Duodenal mucosa (tissue), 2 donors: Measurements from ENCODE around the gene ANAPC7.
"Not testable (repeated sequence)": the region's sequence is repeated elsewhere in the genome, so short reads cannot be mapped to it uniquely, and the experiment has no call there.

Experiments used
- H3K27ac ChIP-seq: one replicate; pipeline ENCODE4 v1.7.0; 2013; ENCODE audit warnings: low read depth, low read length
- H3K27me3 ChIP-seq, 2 donors: one replicate each; pipeline ENCODE4 v1.7.0; 2013; ENCODE audit warnings: low read length in 2 of 2, control low read depth in 1 of 2; ENCODE audit not compliant: insufficient read depth in 2 of 2, control insufficient read depth in 1 of 2
- H3K36me3 ChIP-seq, 2 donors: one replicate each; pipeline ENCODE4 v1.7.0; 2013; ENCODE audit warnings: low read length in 2 of 2, control low read depth in 1 of 2; ENCODE audit not compliant: insufficient read depth in 2 of 2, control insufficient read depth in 1 of 2
- H3K4me1 ChIP-seq, 2 donors: one replicate each; pipeline ENCODE4 v1.7.0; 2013; ENCODE audit warnings: low read length in 2 of 2, control low read depth in 1 of 2; ENCODE audit not compliant: insufficient read depth in 2 of 2, control insufficient read depth in 1 of 2
- H3K4me3 ChIP-seq, 2 donors: one replicate each; pipeline ENCODE4 v1.7.0; 2013; ENCODE audit warnings: low read length in 2 of 2, low read depth in 1 of 2
- H3K9ac ChIP-seq, 2 donors: one replicate each; pipeline ENCODE4 v1.7.0; 2013; ENCODE audit warnings: low read length in 2 of 2, low read depth in 1 of 2
- H3K9me3 ChIP-seq, 2 donors: one replicate each; pipeline ENCODE4 v1.7.0; 2013; ENCODE audit warnings: low read length in 2 of 2, control low read depth in 1 of 2; ENCODE audit not compliant: control insufficient read depth in 1 of 2

The ANAPC7 gene

DNA sequence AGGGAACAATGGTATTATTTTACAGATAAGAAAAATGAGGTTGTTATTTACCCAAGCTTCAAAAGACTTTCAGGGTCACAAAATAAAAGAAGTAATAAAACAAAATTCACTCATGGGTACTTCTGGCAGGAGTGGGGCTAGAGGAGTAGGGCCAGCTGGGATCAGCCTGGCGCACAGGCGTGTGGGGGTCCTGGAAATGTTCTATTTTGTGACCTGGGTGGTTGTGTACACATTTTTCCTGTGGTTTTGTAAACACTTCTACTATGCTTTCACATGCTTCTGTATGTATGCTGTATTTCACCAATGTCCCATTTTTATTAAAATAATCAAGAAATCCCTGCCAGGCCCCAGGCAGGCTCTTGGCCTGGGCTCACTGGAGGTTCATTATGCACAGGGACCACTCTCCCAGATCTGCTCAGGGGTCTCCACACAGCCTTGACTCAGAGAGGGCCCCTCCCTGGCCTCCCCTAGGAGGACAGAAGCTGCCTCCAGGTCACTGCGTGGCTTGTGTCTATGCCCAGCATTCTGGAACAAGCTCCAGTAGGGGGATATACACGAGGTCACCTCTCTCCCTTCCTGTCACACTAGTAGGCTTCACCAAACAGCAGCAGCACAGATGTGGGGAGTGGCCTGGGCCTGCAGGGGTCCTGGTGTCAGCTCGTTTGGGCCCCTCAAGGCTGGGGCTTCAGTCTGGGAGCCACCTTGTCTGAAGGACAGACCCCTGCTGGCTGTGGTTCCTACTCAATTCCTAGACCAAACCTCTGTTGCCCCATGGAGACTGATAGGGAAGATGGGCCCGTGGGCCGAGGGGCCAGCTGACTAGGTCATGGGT, 37.8 kb downstream of the ANAPC7 start:
- no peak overlapping the region for H3K27ac ChIP-seq

DNA sequence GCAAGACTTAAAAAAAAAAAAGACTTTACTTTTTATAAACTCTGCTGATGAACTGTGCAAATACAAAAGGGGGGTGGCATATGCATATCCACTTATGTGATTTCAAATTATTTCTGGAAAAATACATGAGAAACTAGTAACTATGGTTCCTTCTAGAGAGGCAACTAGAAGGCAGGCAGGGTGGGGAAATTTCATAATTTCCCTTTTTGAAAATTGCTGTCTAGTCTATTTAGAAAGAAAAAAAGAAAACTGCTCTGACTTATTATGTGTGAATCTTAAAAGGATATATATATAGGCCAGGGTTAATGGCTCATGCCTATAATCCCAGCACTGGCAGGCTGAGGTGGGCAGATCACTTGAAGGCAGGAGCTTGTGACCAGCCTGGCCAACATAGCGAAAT, 42.3 kb downstream of the ANAPC7 start:
- Histone ChIP-seq H3K27me3 (no peaks in the 10 kb centered on the region), H3K36me3 (no peaks in the 10 kb centered on the region), H3K9me3 (no peaks in the 10 kb centered on the region), H3K9ac (no peak overlapping the region), H3K4me3 (no peak overlapping the region), H3K27ac (no peak overlapping the region), H3K4me1 (no peaks in the 10 kb centered on the region)

More for the DNA sequence above, 37.8 kb downstream of the ANAPC7 start:
- Histone ChIP-seq H3K4me1 (peaks cover 0 to 3% of the 10 kb centered on the region in 2 donors), H3K9me3 (no peaks in the 10 kb centered on the region), H3K27me3 (no peaks in the 10 kb centered on the region), H3K9ac (no peak overlapping the region), H3K4me3 (no peak overlapping the region), H3K36me3 (peaks cover 0 to 8% of the 10 kb centered on the region in 2 donors)

DNA sequence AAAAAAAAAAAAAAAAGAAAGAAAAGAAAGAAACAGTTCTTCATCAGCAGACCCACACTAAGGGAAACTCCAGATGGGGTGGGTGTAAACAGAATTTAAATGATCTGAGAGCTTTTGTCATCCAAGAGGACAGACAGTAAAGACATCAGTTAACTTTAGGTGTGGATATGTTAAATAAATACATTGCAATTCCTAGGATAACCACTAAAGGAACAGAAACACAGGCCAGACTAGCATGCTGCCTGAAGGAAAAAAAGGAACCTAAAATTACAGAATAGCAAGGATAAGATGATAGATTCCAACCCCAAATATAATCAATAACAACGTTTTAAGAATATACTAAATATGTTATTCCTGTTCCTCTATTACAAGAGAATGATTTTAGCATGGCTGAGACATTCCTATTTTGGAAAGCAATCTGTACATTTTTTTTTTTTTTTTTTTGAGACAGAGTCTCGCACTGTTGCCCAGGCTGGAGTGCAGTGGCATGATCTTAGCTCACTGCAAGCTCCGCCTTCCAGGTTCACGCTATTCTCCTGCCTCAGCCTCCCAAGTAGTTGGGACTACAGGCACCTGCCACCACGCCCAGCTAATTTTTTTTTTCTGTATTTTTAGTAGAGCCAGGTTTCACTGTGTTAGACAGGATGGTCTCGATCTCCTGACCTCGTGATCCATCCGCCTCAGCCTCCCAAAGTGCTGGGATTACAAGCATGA, 45.0 kb downstream of the ANAPC7 start:
- not testable (repeated sequence) for H3K4me1 ChIP-seq, H3K9ac ChIP-seq, H3K27me3 ChIP-seq, H3K9me3 ChIP-seq, H3K27ac ChIP-seq, H3K36me3 ChIP-seq, H3K4me3 ChIP-seq

DNA sequence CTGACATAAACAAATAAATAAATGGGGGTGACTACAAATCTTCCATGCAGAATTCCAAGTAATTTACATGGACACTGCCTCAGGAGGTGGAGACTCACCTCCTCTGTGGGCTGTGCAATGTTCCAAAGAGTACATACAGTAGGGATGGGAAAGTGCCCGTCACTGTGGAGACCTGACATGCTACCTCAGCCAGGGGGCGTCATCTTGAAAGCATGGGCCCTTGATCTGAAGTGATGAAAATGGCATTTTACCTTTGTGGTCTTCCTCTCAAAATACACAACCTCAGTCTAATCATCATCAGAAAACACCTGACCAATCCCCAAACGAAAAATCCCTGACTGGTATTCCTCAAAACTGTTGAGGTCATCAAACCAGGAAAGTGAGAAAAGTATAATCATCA, 48.4 kb downstream of the ANAPC7 start:
- Histone ChIP-seq H3K4me1 (no peaks in the 10 kb centered on the region), H3K27ac (no peak overlapping the region), H3K36me3 (peaks cover 9 to 11% of the 10 kb centered on the region in 2 donors), H3K4me3 (no peak overlapping the region), H3K9ac (no peak overlapping the region), H3K27me3 (no peaks in the 10 kb centered on the region), H3K9me3 (no peaks in the 10 kb centered on the region)

DNA sequence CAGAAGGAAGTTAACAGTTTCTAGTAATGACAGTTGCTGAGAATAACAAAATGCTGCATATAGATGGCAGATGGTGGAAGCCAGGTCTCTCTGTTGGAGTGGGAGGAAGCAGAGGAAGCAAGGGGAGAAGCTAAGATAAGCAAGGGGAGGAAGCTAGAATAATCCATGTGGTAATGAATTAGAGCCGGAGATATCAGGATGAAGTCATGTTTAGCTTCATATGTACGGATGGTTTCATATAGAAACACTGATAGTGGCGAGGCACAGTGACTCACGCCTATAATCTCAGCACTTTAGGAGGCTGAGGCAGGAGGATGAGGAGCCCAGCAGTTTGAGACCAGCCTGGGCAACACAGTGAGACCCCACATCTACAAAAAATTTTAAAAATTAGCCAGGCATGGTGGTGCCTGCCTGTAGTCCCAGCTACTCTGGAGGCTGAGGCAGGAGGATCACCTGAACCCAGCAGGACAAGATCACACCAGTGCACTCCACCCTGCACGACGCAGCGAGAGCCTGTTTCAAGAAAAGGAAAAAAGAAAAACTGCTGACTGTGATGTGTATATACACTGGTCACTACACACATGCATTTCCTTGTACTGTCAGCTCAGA, 49.2 kb downstream of the ANAPC7 start:
- Histone ChIP-seq H3K9ac (no peak overlapping the region), H3K27ac (no peak overlapping the region), H3K9me3 (no peaks in the 10 kb centered on the region), H3K27me3 (no peaks in the 10 kb centered on the region), H3K4me3 (no peak overlapping the region), H3K4me1 (no peaks in the 10 kb centered on the region), H3K36me3 (peaks cover 13 to 18% of the 10 kb centered on the region in 2 donors)

DNA sequence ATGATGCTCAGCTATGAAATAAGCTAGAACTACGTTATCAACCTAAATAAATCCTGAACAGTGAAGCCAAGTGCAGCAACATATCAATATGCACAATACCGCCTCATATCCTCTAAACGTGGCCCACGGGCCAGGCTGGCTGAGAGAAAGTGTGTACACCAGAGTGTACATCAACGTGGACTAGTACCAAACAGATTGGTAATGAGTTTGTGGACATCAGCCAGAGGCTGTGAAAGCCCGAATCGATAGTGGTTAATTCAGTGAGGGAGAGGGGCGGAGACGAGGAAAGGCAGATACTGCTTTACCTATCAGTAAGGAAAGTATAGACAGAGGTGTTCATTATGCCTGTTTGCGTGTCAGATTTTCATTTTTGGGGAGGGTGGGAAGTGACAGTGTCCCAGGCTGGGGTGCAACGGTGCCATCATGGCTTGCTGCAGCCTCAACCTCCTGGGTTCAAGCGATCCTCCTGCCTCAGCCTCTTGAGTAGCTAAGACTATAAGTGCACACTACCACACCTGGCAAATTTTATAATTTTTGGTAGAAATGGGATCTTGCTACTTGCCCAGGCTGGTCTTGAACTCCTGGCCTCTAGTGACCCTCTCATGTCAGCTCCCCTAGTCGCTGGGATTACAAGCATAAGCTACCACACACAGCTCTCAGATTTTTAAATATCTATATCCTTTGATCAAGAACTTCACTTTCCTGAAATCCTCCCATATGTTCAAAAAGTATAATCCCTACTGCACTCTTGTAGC, 50.1 kb downstream of the ANAPC7 start:
- H3K4me3 ChIP-seq, result no peak overlapping the region

DNA sequence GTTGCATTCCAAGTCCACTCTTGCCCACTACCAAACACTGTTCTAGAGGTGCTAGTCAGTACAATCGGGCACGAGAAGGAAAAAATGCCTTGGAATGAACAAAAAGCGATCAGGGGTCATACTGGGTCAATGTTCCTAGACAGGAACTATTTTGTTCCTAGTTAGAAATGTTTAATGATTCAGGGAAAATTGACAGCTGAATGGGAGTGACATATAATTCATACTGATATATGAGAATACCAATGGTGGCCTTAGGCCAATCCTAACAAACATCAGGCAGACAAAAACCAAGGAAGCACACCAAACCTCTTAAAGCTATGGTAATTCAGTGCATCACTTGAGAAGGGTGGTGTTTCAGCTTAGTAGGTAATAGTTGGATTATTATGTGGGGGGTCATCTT, 51.1 kb downstream of the ANAPC7 start:
- Histone ChIP-seq H3K36me3 (peaks cover 30 to 37% of the 10 kb centered on the region in 2 donors), H3K4me3 (no peak overlapping the region), H3K4me1 (no peaks in the 10 kb centered on the region), H3K9me3 (no peaks in the 10 kb centered on the region), H3K27ac (no peak overlapping the region), H3K27me3 (no peaks in the 10 kb centered on the region), H3K9ac (no peak overlapping the region)

More for the DNA sequence above, 50.1 kb downstream of the ANAPC7 start:
- Histone ChIP-seq H3K36me3 (peaks cover 20 to 27% of the 10 kb centered on the region in 2 donors), H3K27me3 (no peaks in the 10 kb centered on the region), H3K9me3 (no peaks in the 10 kb centered on the region), H3K4me1 (no peaks in the 10 kb centered on the region), H3K9ac (no peak overlapping the region), H3K27ac (no peak overlapping the region)

DNA sequence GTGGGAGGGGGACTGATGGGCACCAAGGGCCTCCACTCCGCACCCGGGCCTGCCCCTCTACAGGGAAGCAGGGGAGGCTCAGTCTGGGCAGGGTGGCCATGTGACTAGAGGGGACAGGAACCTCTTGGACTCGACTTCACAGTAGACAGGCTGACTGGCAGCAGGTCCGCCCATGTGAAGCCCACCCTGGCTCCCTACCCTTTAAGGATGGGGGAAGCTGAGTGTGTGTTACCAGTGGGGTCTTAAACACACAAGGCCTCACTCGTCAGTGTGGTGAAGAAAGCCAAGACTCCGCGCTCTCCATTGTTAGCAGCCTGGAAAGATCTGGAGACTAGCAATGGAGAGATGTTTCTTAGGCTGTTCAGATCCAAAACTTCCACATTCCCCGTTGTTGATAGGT, 52.4 kb downstream of the ANAPC7 start:
- H3K9me3 ChIP-seq, result no peaks in the 10 kb centered on the region
- no peak overlapping the region for H3K4me3 ChIP-seq
- no peak overlapping the region for H3K27ac ChIP-seq
- H3K4me1 ChIP-seq, result no peaks in the 10 kb centered on the region
- H3K9ac ChIP-seq, result no peak overlapping the region
- H3K36me3 ChIP-seq, result peaks cover 36 to 48% of the 10 kb centered on the region in 2 donors
- no peaks in the 10 kb centered on the region for H3K27me3 ChIP-seq

DNA sequence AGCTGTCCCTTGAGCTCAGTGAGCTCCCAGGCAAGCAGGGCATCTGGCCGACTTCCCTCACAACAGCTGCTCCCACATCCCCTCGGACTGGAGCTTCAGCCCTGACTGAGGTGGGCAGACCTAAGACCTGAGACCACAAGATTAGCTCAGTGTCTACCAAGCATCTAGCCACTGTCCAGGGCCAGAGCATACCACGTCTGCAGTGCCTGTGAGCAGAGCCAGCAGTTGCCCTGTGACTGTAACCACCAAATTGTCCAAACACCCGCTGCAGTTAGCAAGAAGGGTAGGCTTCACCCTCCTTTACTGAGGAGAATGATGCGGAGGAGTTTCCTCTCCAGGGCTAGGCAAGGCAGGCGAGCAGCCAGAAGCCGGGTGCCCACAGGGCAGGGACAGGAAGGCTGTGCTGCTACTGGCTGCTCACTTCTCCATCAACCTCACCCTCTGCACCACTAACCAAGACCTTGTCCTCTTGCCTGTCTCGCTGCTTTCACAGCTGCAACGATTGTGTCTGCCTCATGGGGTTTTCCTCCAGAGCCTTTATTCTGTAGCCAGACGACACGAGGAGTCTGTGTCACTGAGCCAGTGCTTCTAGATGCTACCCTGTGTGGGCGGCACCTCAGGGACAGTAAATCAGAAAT, 53.9 kb downstream of the ANAPC7 start:
- no peak overlapping the region for H3K27ac ChIP-seq
- H3K9ac ChIP-seq, result no peak overlapping the region
- H3K36me3 ChIP-seq, result peaks cover 50 to 63% of the 10 kb centered on the region in 2 donors
- no peak overlapping the region for H3K4me3 ChIP-seq
- H3K27me3 ChIP-seq, result no peaks in the 10 kb centered on the region
- no peaks in the 10 kb centered on the region for H3K9me3 ChIP-seq
- H3K4me1 ChIP-seq, result no peaks in the 10 kb centered on the region
